NOMO-1 treated with dmso at 0.1 percent for 144 hours (cell line): Measurements from ENCODE around the gene HMGB4.

ENCODE experiments used
- DNase-seq: peaks from one replicate; lab custom pipeline; 2025; ENCODE audit not compliant: unreplicated experiment; lab: John Stamatoyannopoulos, UW

Gene HMGB4

GRCh38 chr1:33863779-33864178, at the start of gene HMGB4:
TSS of gene HMGB4 (plus strand) at chr1:33864079. CDS start at chr1:33864192, 113 bp downstream.
- no peak for DNase-seq

- no peak for DNase-seq
These were observed 49.7 kb upstream of the HMGB4 start for GRCh38 chr1:33814166-33814565.

- DNase-seq = no peak
These were observed 48.8 kb upstream of the HMGB4 start for GRCh38 chr1:33815061-33815460.

GRCh38 chr1:33818071-33818470, 45.8 kb upstream of the HMGB4 start:
- no peak for DNase-seq

GRCh38 chr1:33819290-33819912, 44.5 kb upstream of the HMGB4 start:
- DNase-seq = no peak

- DNase-seq = no peak
These were observed 44.0 kb upstream of the HMGB4 start for GRCh38 chr1:33819913-33820311.

- no peak for DNase-seq
These were observed 43.1 kb upstream of the HMGB4 start for GRCh38 chr1:33820804-33821203.

GRCh38 chr1:33821291-33821690, 42.6 kb upstream of the HMGB4 start:
- no peak for DNase-seq

GRCh38 chr1:33822396-33822795, 41.5 kb upstream of the HMGB4 start:
- no peak for DNase-seq

- no peak for DNase-seq
These were observed 40.5 kb upstream of the HMGB4 start for GRCh38 chr1:33823401-33823800.

- no peak for DNase-seq
These were observed 40.0 kb upstream of the HMGB4 start for GRCh38 chr1:33823830-33824229.

GRCh38 chr1:33824321-33824720, 39.6 kb upstream of the HMGB4 start:
- DNase-seq = no peak

- no peak for DNase-seq
These were observed 38.9 kb upstream of the HMGB4 start for GRCh38 chr1:33824971-33825370.

GRCh38 chr1:33825506-33825905, 38.4 kb upstream of the HMGB4 start:
- DNase-seq = no peak

- no peak for DNase-seq
These were observed 37.6 kb upstream of the HMGB4 start for GRCh38 chr1:33826311-33826710.

- no peak for DNase-seq
These were observed 37.2 kb upstream of the HMGB4 start for GRCh38 chr1:33826711-33827110.

GRCh38 chr1:33828059-33828458, 35.8 kb upstream of the HMGB4 start:
- DNase-seq = no peak

- DNase-seq = no peak
These were observed 35.2 kb upstream of the HMGB4 start for GRCh38 chr1:33828654-33829053.

GRCh38 chr1:33836911-33837310, 27.0 kb upstream of the HMGB4 start:
- no peak for DNase-seq

GRCh38 chr1:33837635-33838034, 26.2 kb upstream of the HMGB4 start:
- no peak for DNase-seq

GRCh38 chr1:33841494-33841893, 22.4 kb upstream of the HMGB4 start:
- no peak for DNase-seq

GRCh38 chr1:33842348-33842747, 21.5 kb upstream of the HMGB4 start:
- no peak for DNase-seq

GRCh38 chr1:33844166-33844565, 19.7 kb upstream of the HMGB4 start:
- no peak for DNase-seq
